GM23338 (cell line): ENCODE measurements around the gene CDKL1.

Experiments used
- CREB1 ChIP-seq: fragments of 250-450 bp; sonication (Bioruptor Pico); IDR thresholded peaks from 2 replicates; pipeline ENCODE4 v1.5.0; 2020; ENCODE audit warnings: low read depth, mild to moderate bottlenecking, moderate library complexity
- CTCF ChIP-seq, 2 experiments: fragments of 200-600 bp in 1 of 2; sonication (generic) in 1 of 2; conservative IDR thresholded peaks; 2 replicates each; pipeline versions ENCODE4 v1.5.1 to v1.6.1; 2016 to 2017; ENCODE audit warnings: antibody characterized with exemption in 2 of 2, low read depth in 2 of 2, mild to moderate bottlenecking in 2 of 2, moderate library complexity in 1 of 2
- ETS1 ChIP-seq: IDR thresholded peaks from 2 replicates; pipeline ENCODE4 v1.6.1; 2016; ENCODE audit warnings: antibody characterized with exemption
- EZH2 ChIP-seq: fragments of 200-600 bp; sonication (generic); IDR thresholded peaks from one replicate; pipeline ENCODE4 v1.8.0; 2017; ENCODE audit warnings: antibody characterized with exemption, mild to moderate bottlenecking, low read depth; ENCODE audit not compliant: unreplicated experiment
- EZH2phosphoT487 ChIP-seq: fragments of 200-600 bp; sonication (generic); IDR thresholded peaks from one replicate; pipeline ENCODE4 v1.8.1; 2018; ENCODE audit warnings: antibody characterized with exemption; ENCODE audit not compliant: unreplicated experiment
- JUNB ChIP-seq: IDR thresholded peaks from one replicate; pipeline ENCODE4 v1.6.1; 2016; ENCODE audit warnings: antibody characterized with exemption; ENCODE audit not compliant: unreplicated experiment
- NANOG ChIP-seq: IDR thresholded peaks from 2 replicates; pipeline ENCODE4 v1.6.1; 2016; ENCODE audit warnings: antibody characterized with exemption, borderline replicate concordance
- POLR2AphosphoS5 ChIP-seq: IDR thresholded peaks from 2 replicates; pipeline ENCODE4 v1.6.1; 2016; ENCODE audit warnings: antibody characterized with exemption, low read depth
- REST ChIP-seq: IDR thresholded peaks from one replicate; pipeline ENCODE4 v1.6.1; 2018; ENCODE audit warnings: antibody characterized with exemption; ENCODE audit not compliant: unreplicated experiment

GRCh38 chr14:50371546-50371945 is 25.1 kb downstream of the CDKL1 start:
- TF ChIP-seq CTCF (conservative IDR thresholded peaks at IDR 0.05; ENCODE audit: low read depth in 2 of 2) (no peak), NANOG (no peak), EZH2 (no peak), CREB1 (CRISPR knock-in tag) (no peak), REST (no peak), POLR2AphosphoS5 (no peak), ETS1 (no peak), JUNB (no peak), EZH2phosphoT487 (no peak)
